ENCODE results near the gene SRGAP2B. TPM values are rescaled to one million over a fixed set of nuclear protein-coding genes. Genes with fewer than 3 reads are reported as not detected.
"Not testable (repeated sequence)": the region's sequence is repeated elsewhere in the genome, so short reads cannot be mapped to it uniquely, and the experiment has no call there.

Gene SRGAP2B
- total RNA-seq, 1 donor from 2014 or later = 9.4 TPM

- H3K36me3 ChIP-seq; H3K27me3 ChIP-seq (ENCODE audit: low read depth); intact Hi-C loops (cut with micrococcal nuclease); H3K4me1 ChIP-seq; H3K9me3 ChIP-seq (replicated peaks); H3K27ac ChIP-seq (replicated peaks); H3K4me3 ChIP-seq; DNase-seq: not testable (repeated sequence)
Measured at GRCh38 chr1:145008388-145008787, 86.7 kb downstream of the SRGAP2B start.

GRCh38 chr1:145005142-145005541 lies 90.0 kb downstream of the SRGAP2B start:
- intact Hi-C loops (cut with micrococcal nuclease); DNase-seq; H3K4me1 ChIP-seq; H3K4me3 ChIP-seq; H3K9me3 ChIP-seq (replicated peaks); H3K36me3 ChIP-seq; H3K27ac ChIP-seq (replicated peaks); H3K27me3 ChIP-seq (ENCODE audit: low read depth): not testable (repeated sequence)

DNA sequence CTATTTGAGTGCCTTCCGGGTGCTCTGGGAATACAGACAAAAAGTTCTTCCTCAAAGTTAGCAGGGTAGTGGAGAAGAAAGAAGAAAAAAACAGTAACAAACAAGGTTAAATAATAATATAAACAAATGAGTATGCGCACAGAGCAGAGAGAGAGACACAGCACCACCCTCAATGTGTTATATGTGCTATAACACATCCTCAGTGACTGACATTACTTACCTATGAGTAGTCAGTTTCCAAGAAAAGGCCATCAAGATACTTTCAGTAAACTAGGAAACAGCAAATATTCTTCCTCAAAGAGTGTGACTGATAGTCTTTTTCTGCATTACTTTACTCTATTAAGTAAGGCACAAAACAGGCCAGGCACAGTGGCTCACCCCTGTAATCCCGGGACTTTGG lies 93.7 kb downstream of the SRGAP2B start:
- DNase-seq; intact Hi-C loops (cut with micrococcal nuclease): not testable (repeated sequence)

DNA sequence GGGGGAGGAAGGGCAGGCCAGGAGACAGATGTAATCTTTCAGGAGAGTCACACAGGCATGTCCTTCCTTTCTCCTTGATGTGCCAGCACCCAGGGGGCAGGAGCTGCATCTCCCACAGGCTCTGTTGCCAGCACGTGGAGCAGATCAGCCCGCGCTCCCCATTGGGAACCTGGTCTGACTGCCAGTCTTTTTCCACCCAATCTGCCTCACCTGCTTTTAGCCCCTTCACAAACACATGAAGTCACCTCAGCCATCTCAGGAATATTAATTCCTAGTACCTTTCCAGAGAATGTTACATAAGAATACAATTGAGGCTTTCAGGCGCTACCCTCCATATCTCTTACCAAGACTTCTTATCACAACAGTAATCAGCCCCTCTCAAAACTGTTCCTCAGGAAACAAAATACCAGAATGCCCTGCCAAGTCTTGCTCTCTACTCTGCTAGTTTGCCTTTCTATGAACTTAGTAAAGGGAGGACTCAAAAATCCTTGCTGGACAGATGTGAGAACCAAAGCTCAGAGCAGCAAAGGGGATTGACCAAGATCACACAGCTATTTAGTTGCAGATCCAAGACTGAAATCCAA lies 94.3 kb downstream of the SRGAP2B start:
- intact Hi-C loops (cut with micrococcal nuclease); H3K27me3 ChIP-seq (ENCODE audit: low read depth); H3K9me3 ChIP-seq (replicated peaks); H3K4me1 ChIP-seq; H3K36me3 ChIP-seq; DNase-seq; H3K4me3 ChIP-seq; H3K27ac ChIP-seq (replicated peaks): not testable (repeated sequence)

More for the DNA sequence above, 93.7 kb downstream of the SRGAP2B start:
- H3K36me3 ChIP-seq; H3K4me1 ChIP-seq; H3K27ac ChIP-seq (replicated peaks); H3K27me3 ChIP-seq (ENCODE audit: low read depth); H3K9me3 ChIP-seq (replicated peaks); H3K4me3 ChIP-seq: not testable (repeated sequence)

- intact Hi-C loops (cut with micrococcal nuclease); H3K27ac ChIP-seq (replicated peaks); DNase-seq; H3K9me3 ChIP-seq (replicated peaks); H3K4me3 ChIP-seq; H3K4me1 ChIP-seq; H3K27me3 ChIP-seq (ENCODE audit: low read depth); H3K36me3 ChIP-seq: not testable (repeated sequence)
Measured at GRCh38 chr1:145000074-145000742, 94.9 kb downstream of the SRGAP2B start.

- intact Hi-C loops (cut with micrococcal nuclease); DNase-seq; H3K4me3 ChIP-seq; H3K9me3 ChIP-seq (replicated peaks); H3K4me1 ChIP-seq; H3K36me3 ChIP-seq; H3K27me3 ChIP-seq (ENCODE audit: low read depth); H3K27ac ChIP-seq (replicated peaks): not testable (repeated sequence)
Measured at GRCh38 chr1:144998981-144999273, 96.2 kb downstream of the SRGAP2B start.

GRCh38 chr1:144998134-144998980 lies 96.8 kb downstream of the SRGAP2B start:
- H3K4me3 ChIP-seq; H3K27me3 ChIP-seq (ENCODE audit: low read depth); H3K9me3 ChIP-seq (replicated peaks); H3K27ac ChIP-seq (replicated peaks); H3K4me1 ChIP-seq; intact Hi-C loops (cut with micrococcal nuclease); DNase-seq; H3K36me3 ChIP-seq: not testable (repeated sequence)

GRCh38 chr1:144995833-144996410 lies 99.2 kb downstream of the SRGAP2B start:
- H3K9me3 ChIP-seq (replicated peaks); H3K4me1 ChIP-seq; intact Hi-C loops (cut with micrococcal nuclease); H3K4me3 ChIP-seq; H3K27me3 ChIP-seq (ENCODE audit: low read depth); DNase-seq; H3K27ac ChIP-seq (replicated peaks); H3K36me3 ChIP-seq: not testable (repeated sequence)

DNA sequence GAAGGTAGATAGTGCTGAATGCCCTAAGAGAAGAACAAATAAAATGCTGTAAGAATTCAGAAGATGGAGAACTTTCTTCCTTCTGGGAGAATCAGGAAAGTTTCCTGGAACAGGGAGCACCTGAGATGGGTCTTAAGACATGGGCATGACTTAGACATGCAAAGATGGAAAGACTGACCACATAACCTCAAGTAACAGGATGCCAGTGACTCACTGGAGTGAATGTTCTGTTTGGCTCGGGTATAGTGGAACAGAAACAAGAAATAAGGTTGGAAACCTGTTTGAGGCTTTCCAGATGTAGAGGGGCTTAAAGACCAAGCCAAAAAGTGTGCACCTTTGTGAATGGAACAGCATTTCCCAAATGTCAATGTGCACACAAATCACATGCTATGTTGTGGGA lies 102.2 kb downstream of the SRGAP2B start:
- H3K4me3 ChIP-seq; H3K36me3 ChIP-seq; DNase-seq; H3K27ac ChIP-seq (replicated peaks); H3K9me3 ChIP-seq (replicated peaks); intact Hi-C loops (cut with micrococcal nuclease); H3K4me1 ChIP-seq; H3K27me3 ChIP-seq (ENCODE audit: low read depth): not testable (repeated sequence)

DNA sequence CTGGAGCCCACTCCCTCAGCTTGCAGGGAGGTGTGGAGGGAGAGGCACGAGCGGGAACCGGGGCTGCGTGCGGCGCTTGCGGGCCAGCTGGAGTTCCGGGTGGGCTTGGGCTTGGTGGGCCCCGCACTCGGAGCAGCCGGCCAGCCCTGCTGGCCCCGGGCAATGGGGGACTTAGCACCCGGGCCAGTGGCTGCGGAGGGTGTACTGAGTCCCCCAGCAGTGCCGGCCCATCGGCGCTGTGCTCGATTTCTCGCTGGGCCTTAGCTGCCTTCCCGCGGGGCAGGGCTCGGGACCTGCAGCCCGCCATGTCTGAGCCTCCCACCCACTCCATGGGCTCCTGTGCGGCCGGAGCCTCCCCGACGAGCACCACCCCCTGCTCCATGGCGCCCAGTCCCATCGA lies 104.5 kb downstream of the SRGAP2B start:
- H3K27me3 ChIP-seq (ENCODE audit: low read depth); intact Hi-C loops (cut with micrococcal nuclease); DNase-seq; H3K27ac ChIP-seq (replicated peaks); H3K4me1 ChIP-seq; H3K4me3 ChIP-seq; H3K9me3 ChIP-seq (replicated peaks); H3K36me3 ChIP-seq: not testable (repeated sequence)

GRCh38 chr1:144987131-144987530 lies 108.0 kb downstream of the SRGAP2B start:
- H3K27ac ChIP-seq (replicated peaks); H3K4me1 ChIP-seq; H3K36me3 ChIP-seq; intact Hi-C loops (cut with micrococcal nuclease); H3K4me3 ChIP-seq; DNase-seq; H3K27me3 ChIP-seq (ENCODE audit: low read depth); H3K9me3 ChIP-seq (replicated peaks): not testable (repeated sequence)

- DNase-seq; intact Hi-C loops (cut with micrococcal nuclease); H3K4me3 ChIP-seq; H3K9me3 ChIP-seq (replicated peaks); H3K27me3 ChIP-seq (ENCODE audit: low read depth); H3K27ac ChIP-seq (replicated peaks); H3K4me1 ChIP-seq; H3K36me3 ChIP-seq: not testable (repeated sequence)
Measured at GRCh38 chr1:144986171-144986860, 108.8 kb downstream of the SRGAP2B start.

DNA sequence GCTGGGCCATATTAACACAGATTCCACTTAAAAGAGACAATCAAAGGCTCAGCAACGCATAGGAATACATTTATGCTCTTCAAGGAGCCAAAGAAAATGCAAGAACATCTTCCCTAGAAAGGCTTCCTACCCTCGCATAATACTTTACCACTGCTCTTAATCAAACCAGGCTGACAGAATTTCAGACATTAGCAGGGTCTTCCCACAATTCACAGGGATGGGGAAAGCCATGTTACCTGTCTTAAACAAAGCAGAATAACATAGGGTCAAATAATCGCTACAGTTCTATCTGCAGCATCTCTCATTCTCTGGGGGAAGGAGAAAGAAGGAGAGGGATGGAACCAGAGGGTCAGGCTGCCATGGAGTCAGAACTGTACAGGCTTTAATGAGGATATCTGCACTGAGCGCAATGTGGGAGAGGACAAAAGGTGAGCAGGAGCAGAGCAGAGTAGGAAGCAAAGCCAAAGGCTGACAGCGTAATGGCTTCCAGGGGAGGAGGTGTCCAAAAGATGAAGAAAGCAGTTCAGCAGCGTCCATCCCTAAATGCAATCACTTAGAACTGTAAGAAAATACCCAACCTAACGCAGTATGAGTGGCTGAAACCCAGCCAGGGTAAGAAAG lies 109.5 kb downstream of the SRGAP2B start:
- H3K4me1 ChIP-seq; DNase-seq; H3K9me3 ChIP-seq (replicated peaks); H3K27ac ChIP-seq (replicated peaks); H3K36me3 ChIP-seq; intact Hi-C loops (cut with micrococcal nuclease); H3K4me3 ChIP-seq; H3K27me3 ChIP-seq (ENCODE audit: low read depth): not testable (repeated sequence)

All from left ventricle myocardium inferior (tissue), 1 donor.